ENCODE data around the gene STX1B.

- TF ChIP-seq, protein P1, sequence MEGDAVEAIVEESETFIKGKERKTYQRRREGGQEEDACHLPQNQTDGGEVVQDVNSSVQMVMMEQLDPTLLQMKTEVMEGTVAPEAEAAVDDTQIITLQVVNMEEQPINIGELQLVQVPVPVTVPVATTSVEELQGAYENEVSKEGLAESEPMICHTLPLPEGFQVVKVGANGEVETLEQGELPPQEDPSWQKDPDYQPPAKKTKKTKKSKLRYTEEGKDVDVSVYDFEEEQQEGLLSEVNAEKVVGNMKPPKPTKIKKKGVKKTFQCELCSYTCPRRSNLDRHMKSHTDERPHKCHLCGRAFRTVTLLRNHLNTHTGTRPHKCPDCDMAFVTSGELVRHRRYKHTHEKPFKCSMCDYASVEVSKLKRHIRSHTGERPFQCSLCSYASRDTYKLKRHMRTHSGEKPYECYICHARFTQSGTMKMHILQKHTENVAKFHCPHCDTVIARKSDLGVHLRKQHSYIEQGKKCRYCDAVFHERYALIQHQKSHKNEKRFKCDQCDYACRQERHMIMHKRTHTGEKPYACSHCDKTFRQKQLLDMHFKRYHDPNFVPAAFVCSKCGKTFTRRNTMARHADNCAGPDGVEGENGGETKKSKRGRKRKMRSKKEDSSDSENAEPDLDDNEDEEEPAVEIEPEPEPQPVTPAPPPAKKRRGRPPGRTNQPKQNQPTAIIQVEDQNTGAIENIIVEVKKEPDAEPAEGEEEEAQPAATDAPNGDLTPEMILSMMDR (IDR thresholded peaks at IDR 0.05; ENCODE audit: insufficient read depth, low read length, poor library complexity, severe bottlenecking), result no peak
- no peak for TF ChIP-seq EZH2phosphoT487 (conservative IDR thresholded peaks at IDR 0.05; ENCODE audit: low read length)
Measured at GRCh38 chr16:30980023-30980371, 30.4 kb downstream of the STX1B start.

Data from SU-DHL-6 (cell line).